GM18505 (cell line): ENCODE results near the gene MUC4.
"Not testable (repeated sequence)": the region's sequence is repeated elsewhere in the genome, so short reads cannot be mapped to it uniquely, and the experiment has no call there.

Source experiments
- ATAC-seq: cut with Tn5 transposase; IDR thresholded peaks from one replicate; pipeline ENCODE4 v1.9.1; 2021; ENCODE audit not compliant: unreplicated experiment
- POLR2A ChIP-seq: IDR thresholded peaks from 4 replicates; pipeline ENCODE4 v1.6.1; 2011; ENCODE audit warnings: borderline replicate concordance; ENCODE audit not compliant: insufficient read depth, insufficient read length; ENCODE audit errors: extremely low read depth

The MUC4 gene

DNA sequence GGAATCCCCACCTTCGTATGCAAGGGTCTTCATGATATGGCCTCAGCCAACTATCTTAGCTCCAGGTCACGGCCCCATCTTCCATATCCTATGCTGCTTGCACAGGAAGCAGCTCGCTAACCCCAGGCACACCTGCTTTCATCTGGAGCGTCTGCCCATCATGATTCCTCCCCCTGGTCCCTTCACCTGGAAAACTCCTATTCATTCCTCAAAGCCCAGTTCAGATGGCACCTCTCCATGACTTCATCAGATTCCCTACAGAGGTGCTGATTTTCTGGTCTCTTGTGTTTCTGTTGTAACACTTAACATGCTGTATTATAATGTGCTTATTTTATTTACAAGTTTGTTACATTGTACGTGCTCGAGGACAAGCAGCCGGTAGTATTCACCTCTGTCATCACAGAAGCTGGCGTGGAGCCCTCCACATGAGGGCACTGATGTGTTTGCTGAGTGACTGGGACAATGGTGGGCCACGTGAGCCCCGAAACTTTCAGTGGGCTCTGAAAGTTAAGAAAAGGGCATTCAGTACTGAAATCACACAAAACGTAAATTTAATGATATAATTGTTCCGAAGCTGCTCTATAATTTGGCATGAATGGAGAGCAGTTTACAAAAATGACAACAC lies 74.8 kb downstream of the MUC4 start:
- ATAC-seq: no peak
- no peak for TF ChIP-seq POLR2A

DNA sequence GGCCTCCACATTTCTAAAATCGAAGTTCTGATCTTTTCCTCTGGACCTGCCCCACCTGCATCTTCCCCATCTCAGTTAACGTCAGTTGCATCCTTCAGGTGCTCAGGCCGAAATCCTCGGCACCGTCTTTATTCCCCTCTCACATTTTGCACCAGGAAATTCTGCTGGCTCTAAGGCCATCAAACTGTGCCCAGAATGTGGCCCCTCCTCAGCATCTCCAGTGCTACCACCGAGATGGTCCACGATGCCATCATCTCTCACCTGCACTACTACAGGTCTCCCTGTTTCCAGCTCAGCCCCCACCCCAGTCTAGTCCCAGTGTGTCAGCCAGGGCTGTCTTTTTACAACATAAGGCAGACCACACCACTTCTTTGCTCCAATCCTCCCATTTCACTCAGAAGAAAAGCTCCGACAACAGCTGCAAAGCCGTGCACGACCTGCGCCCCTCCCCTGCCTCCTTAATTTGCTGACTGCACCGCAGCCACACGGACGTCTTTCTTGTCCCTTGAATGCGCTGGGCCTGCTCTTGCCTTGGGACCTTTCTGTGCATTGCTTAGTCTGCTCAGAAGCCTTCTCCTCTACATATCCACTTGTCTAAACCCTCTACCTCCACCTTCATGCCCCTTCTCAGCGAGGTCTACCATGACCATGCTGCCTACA lies 76.6 kb downstream of the MUC4 start:
- no peak for TF ChIP-seq POLR2A
- no peak for ATAC-seq

DNA sequence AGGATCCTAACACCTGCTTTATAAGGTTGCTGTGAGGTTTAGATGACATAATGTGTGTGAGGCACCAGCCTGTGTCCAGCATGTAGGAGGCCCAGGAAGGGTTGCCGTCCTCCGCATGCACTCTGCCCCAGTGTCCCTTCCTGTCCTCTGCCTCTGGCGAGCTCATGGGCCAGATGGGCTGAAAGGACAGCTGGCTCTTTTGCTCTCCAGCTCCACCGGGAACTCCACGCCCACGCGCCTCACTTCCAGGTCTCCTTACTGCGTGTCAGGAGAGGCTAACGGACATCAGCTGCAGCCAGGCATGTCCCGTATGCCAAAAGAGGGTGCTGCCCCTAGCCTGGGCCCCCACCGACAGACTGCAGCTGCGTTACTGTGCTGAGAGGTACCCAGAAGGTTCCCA lies 78.8 kb downstream of the MUC4 start:
- no peak for ATAC-seq
- no peak for TF ChIP-seq POLR2A

DNA sequence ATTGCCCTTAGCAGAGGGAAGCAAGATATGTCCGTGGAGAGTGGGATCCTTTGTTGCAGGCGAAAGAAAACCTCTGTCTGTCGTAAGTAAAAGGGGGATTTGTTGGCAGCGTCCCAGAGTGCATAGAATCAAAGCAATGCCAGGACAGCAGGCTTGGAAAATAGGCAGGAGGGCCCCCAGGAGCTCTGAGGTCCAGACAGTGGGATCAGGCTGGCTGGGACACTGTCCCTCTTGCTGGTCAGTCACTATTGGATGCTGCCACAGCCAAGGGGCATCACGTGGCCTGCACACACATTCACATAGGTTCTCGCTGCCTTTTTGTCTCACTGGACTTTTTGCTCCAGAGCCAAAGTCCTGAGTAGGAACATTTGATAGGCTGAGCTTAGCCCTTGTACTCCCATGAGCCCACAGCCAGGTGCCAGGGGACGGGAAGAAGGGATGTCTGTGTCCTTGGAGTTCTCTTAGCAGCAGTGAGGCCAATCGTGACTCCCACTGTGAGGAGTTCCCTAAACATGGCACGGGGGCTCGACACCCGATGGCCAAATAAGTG lies 80.3 kb downstream of the MUC4 start:
- no peak for TF ChIP-seq POLR2A
- ATAC-seq: no peak

DNA sequence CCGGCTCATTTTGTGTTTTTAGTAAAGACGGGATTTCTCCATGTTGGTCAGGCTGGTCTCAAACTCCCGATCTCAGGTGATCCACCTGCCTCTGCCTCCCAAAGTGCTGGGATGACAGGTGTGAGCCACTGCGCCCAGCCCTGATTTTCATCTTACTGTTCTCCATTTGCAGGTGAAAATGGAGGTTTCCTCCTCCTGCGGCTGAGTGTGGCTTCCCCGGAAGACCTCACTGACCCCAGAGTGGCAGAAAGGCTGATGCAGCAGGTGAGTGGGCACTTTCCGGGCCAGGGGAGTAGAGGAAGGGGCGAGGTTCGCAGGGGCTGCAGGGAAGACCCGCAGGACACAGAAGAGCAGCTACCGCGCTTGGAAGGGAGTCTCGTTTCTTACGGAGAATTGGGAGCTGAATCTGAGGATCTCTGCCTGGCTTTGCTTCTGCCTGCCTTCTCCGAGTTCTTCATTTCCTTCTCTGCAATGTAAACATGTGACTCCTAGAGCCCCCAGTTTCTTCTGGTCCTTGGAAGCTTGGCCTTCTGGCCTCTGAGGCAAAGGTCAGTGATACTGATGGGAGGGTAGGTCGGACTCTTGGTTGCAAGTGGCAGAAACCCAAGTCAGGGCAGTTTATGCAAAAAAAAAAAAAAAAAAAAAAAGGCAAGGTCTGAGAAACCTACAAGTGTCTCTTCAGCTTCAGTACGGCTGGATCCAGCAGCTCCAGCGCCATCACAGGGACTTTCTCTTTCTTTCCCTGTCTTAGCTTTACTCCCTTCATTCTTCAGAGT lies 82.1 kb downstream of the MUC4 start:
- ATAC-seq: no peak
- TF ChIP-seq POLR2A: no peak

DNA sequence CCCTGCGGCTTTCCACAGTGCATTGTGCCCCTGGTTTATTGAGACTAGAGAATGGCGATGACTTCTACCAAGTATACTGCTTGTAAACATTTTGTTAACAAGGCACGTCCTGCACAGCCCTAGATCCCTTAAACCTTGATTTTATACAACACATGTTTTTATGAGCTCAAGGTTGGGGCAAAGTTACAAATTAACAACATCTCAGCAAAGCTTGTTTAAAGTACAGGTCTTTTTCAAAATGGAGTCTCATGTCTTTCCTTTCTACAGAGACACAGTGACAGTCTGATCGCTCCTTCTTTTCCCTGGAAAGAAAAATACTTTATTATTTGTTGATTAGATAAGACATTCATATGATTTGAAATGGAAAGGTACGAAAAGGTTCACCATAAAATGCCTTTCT lies 82.9 kb downstream of the MUC4 start:
- ATAC-seq: not testable (repeated sequence)

DNA sequence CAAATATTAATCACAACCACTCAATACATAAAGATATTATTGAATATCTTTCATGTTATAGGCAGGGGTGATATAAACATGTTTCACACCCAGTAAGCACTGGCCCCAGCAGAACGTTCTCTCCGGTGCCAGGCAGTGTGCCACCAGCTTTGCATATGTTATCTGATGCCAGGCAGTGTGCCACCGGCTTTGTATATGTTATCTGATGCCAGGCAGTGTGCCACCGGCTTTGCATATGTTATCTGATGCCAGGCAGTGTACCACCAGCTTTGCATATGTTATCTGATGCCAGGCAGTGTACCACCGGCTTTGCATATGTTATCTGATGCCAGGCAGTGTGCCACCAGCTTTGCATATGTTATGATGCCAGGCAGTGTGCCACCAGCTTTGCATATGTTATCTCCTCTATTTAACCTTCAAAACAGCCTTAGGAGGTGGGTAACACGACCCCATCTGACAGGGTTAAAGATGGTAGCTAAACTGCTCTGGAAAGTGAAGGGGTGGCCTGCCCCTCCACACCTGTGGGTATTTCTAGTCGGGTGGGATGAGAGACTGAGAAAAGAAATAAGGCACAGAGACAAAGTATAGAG lies 84.0 kb downstream of the MUC4 start:
- TF ChIP-seq POLR2A: no peak
- ATAC-seq: no peak

DNA sequence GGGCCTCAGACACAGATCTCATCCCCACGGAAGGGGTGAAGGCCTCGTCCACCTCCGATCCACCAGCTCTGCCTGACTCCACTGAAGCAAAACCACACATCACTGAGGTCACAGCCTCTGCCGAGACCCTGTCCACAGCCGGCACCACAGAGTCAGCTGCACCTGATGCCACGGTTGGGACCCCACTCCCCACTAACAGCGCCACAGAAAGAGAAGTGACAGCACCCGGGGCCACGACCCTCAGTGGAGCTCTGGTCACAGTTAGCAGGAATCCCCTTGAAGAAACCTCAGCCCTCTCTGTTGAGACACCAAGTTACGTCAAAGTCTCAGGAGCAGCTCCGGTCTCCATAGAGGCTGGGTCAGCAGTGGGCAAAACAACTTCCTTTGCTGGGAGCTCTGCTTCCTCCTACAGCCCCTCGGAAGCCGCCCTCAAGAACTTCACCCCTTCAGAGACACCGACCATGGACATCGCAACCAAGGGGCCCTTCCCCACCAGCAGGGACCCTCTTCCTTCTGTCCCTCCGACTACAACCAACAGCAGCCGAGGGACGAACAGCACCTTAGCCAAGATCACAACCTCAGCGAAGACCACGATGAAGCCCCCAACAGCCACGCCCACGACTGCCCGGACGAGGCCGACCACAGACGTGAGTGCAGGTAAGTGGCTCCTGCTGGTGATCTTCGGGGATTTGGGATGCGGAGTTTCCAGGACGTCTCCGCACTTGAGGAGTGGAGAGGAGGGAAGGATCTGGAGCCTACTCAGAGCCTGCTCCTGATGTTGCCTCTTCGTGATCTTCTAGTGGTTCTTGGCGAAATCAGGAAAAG lies 85.6 kb downstream of the MUC4 start:
- not testable (repeated sequence) for ATAC-seq

DNA sequence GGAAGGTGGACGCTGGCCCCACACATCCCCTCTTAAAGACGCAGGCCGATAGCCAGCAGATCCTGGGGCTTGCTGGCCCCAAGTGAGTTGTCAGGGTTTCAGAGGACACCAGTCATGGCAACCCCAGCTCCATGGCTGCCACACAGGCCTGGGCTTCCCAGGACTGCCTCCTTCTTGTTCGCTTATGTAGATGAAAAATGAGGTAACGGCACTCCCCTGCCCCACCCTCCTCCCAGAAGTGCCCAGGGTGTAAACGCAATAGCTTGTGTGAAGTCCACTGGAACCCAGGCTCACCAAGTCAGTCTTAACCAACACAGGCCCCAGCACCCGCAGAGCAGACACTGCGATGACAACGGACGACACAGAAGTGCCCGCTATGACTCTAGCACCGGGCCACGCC lies 87.4 kb downstream of the MUC4 start:
- ATAC-seq: not testable (repeated sequence)

DNA sequence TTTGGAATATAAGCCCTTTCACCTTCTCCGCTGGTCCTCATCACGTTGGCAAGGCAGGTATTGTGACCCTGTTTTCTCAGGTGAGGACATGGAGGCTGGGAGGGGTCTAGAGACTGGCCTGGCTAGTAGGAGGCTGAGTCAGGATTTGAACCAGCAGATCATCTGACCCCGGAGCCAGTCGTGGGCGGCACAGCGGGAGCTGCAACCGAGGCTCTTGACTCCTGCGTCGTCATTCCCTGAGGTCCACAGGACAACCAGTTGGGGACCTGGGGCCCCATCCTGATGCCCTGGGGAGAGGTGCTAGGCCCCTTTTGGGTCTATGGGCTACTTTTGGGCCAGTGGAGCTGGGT lies 88.8 kb downstream of the MUC4 start:
- not testable (repeated sequence) for ATAC-seq

DNA sequence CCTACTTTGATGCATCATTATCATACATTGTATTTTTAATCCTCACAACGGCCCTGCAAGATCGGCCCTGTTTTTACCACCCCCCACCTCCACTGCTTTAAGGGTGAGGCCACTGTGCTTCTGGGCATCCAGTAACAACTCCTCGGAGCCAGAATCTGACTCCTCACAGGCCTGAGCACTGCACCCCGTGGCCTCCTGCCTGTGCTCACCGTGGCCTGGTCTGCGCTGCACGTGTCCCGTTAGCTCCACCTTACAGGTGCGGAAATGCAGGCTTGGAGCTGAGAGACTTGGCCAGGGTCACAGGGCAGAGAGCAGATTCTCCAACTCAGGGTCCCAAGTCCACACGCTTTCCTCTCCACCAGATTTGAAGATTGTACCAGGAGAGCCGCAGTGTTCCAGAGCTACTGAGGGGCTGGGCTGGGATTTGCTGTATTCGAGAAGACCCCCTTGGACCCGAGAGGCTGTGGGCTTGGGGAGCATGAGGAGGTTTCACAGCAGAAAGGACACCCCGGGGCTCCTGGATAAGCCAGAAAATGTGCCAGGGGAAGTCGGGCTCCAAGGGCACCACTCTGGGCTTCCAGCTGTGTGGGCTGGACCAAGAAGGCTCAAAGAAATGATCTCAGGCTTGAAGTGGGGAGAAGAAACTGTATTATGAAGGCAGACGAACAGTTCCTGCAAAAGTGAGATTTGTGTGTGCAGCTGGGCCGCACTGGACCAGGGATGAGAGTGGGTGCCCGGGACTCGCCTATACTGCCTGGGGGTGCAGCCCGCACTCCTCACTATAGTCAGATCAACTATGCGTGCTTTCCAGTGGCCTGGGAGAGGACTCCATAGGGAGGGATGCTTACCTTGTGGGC lies 89.4 kb downstream of the MUC4 start:
- not testable (repeated sequence) for ATAC-seq

DNA sequence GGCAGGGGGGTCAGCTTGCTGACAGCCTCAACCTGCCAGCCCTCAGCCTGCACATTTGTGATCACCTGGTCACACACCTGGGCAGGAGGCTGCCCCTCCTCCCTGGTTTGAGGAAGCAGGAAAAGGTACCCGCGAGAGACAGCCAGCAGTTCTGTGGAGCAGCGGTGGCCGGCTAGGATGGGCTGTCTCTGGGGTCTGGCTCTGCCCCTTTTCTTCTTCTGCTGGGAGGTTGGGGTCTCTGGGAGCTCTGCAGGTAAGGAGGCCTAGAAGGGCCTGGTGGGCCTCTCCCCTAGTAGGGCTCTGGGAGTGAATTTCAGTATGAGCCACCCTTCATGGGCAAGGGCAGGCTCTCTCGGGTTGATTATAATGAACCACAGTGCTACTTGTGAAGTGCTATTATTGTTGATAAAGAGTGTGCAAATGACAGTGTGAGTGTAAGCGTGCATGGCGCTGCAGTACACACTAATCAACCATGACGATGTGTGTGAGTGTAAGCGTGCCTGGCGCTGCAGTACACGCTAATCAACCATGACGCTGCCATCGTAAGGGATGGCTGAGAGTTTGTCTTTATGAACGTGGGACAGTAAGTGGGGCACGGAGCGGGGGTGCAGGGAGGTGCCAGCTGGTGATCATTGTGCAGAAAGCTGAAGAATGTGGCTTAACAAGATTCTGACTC lies 90.8 kb downstream of the MUC4 start, which contains the start of gene MUC20:
Gene MUC20 (plus strand): TSS at position 148 of the 676 bp plus-strand sequence. CDS start 30 bp downstream, at position 178.
- not testable (repeated sequence) for ATAC-seq

DNA sequence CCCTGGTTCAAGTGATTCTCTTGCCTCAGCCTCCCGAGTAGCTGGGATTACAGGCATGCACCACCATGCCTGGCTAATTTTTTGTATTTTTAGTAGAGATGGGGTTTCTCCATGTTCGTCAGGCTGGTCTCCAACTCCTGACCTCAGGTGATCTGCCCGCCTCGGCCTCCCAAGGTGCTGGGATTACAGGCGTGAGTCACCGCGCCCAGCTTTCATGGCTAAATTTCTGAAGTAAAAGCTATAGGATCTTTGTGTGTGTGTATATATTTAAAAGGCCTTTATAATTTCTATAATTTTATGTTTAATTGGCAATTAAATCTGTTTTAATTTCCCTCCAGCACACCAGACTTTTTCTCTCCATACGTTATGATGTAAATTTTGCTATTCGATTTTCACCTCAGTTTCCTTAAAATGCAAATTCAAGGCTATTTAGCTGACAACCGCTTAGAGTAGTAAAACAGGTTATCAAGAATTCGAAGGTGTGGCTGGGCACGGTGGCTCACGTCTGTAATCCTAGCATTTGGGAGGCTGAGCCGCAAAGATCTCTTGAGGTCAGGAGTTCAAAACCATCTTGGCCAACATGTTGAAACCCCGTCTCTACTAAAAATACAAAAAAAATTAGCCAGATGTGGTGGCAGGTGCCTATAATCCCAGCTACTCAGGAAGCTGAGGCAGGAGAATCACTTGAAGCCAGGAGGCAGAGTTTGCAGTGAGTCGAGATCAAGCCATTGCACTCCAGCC lies 92.0 kb downstream of the MUC4 start:
- ATAC-seq: not testable (repeated sequence)
